ENCODE results near the gene SIL1.

The SIL1 gene

GRCh38 chr5:139158791-139159190 is 39.4 kb downstream of the SIL1 start:
- H3K4me1 ChIP-seq (ENCODE audit: insufficient read depth, low read length): peaks cover 32% of the 10 kb centered on the region
- H2AFZ ChIP-seq (ENCODE audit: low read depth, low read length): no peak overlapping the region
- H3K27me3 ChIP-seq (ENCODE audit: insufficient read depth, low read length): no peaks in the 10 kb centered on the region
- H3K4me3 ChIP-seq (ENCODE audit: low read length): no peak overlapping the region
- H3K9me3 ChIP-seq (ENCODE audit: low read length): peaks cover 6% of the 10 kb centered on the region
- no peaks in the 10 kb centered on the region for H3K36me3 ChIP-seq (ENCODE audit: insufficient read depth, low read length)

- H3K4me3 ChIP-seq (ENCODE audit: low read length): no peak overlapping the region
- peaks cover 32% of the 10 kb centered on the region for H3K4me1 ChIP-seq (ENCODE audit: insufficient read depth, low read length)
- no peaks in the 10 kb centered on the region for H3K36me3 ChIP-seq (ENCODE audit: insufficient read depth, low read length)
- H3K27me3 ChIP-seq (ENCODE audit: insufficient read depth, low read length): no peaks in the 10 kb centered on the region
- no peak overlapping the region for H2AFZ ChIP-seq (ENCODE audit: low read depth, low read length)
- peaks cover 6% of the 10 kb centered on the region for H3K9me3 ChIP-seq (ENCODE audit: low read length)
Observed at GRCh38 chr5:139157556-139157955, 40.6 kb downstream of the SIL1 start.

DNA sequence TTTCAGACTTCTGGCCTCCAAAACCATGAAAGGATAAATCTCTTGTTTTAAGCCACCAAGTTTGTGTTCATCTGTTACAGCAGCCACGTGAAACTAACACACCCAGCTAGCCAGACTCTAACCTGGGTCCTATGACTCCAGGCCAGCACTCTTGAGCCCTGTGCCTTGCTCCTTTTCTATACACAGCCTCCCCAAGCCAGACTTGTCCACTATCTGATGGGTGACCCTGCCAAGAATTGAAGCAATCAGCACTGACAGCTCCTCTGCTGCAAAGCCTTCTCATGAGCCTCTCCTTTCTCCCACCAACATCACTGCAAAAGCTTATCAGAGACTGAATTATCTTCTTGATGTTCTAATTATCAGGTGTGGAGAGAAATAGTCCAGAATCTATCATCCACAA is 41.4 kb downstream of the SIL1 start:
- H3K27me3 ChIP-seq (ENCODE audit: insufficient read depth, low read length): no peaks in the 10 kb centered on the region
- H3K4me1 ChIP-seq (ENCODE audit: insufficient read depth, low read length): peaks cover 29% of the 10 kb centered on the region
- peaks cover 6% of the 10 kb centered on the region for H3K9me3 ChIP-seq (ENCODE audit: low read length)
- H3K4me3 ChIP-seq (ENCODE audit: low read length): no peak overlapping the region
- no peaks in the 10 kb centered on the region for H3K36me3 ChIP-seq (ENCODE audit: insufficient read depth, low read length)
- H2AFZ ChIP-seq (ENCODE audit: low read depth, low read length): no peak overlapping the region

GRCh38 chr5:139155333-139155732 is 42.8 kb downstream of the SIL1 start:
- Histone ChIP-seq H3K4me3 (ENCODE audit: low read length) (no peak overlapping the region), H3K4me1 (ENCODE audit: insufficient read depth, low read length) (peaks cover 29% of the 10 kb centered on the region), H3K27me3 (ENCODE audit: insufficient read depth, low read length) (no peaks in the 10 kb centered on the region)

GRCh38 chr5:139151902-139152301 is 46.3 kb downstream of the SIL1 start:
- Histone ChIP-seq H3K36me3 (ENCODE audit: insufficient read depth, low read length) (no peaks in the 10 kb centered on the region), H2AFZ (ENCODE audit: low read depth, low read length) (no peak overlapping the region), H3K4me3 (ENCODE audit: low read length) (no peak overlapping the region), H3K4me1 (ENCODE audit: insufficient read depth, low read length) (peaks cover 4% of the 10 kb centered on the region), H3K9me3 (ENCODE audit: low read length) (peaks cover 5% of the 10 kb centered on the region), H3K27me3 (ENCODE audit: insufficient read depth, low read length) (no peaks in the 10 kb centered on the region)

More at GRCh38 chr5:139155333-139155732, 42.8 kb downstream of the SIL1 start:
- Histone ChIP-seq H3K9me3 (ENCODE audit: low read length) (peaks cover 6% of the 10 kb centered on the region), H3K36me3 (ENCODE audit: insufficient read depth, low read length) (no peaks in the 10 kb centered on the region), H2AFZ (ENCODE audit: low read depth, low read length) (no peak overlapping the region)

DNA sequence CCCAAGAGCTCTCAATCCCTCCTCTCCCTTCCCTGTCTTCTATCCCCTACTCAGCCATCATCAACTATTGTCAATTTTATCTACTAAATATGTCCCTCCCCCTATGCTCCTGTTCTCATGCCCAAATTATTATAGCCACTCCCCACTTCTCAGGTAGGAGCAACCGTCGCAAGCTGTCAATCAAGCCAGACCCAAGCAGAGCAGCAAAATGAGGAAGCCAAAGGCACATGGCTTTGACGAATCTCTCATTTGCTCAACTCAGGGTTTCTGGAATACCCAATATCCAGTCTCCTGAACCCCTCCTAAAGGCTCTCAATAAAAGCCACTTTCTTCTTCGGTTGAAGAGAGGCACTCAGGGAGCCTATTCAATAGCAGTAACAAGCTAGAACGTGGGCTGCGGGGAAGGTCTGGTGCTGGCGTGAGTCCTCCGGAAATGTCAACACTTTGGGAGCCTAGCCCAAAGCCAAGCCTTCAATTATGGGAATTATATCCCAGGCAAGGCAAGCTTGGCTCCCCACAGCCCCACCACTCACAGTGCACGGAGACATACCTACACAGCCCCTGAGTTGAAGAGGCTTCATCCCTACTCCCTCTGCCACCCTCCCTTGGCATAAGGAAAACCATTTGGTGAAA is 47.7 kb downstream of the SIL1 start:
- Histone ChIP-seq H3K9me3 (ENCODE audit: low read length) (no peaks in the 10 kb centered on the region), H3K4me3 (ENCODE audit: low read length) (no peak overlapping the region), H3K27me3 (ENCODE audit: insufficient read depth, low read length) (no peaks in the 10 kb centered on the region), H3K4me1 (ENCODE audit: insufficient read depth, low read length) (peaks cover 4% of the 10 kb centered on the region), H3K36me3 (ENCODE audit: insufficient read depth, low read length) (no peaks in the 10 kb centered on the region), H2AFZ (ENCODE audit: low read depth, low read length) (no peak overlapping the region)

DNA sequence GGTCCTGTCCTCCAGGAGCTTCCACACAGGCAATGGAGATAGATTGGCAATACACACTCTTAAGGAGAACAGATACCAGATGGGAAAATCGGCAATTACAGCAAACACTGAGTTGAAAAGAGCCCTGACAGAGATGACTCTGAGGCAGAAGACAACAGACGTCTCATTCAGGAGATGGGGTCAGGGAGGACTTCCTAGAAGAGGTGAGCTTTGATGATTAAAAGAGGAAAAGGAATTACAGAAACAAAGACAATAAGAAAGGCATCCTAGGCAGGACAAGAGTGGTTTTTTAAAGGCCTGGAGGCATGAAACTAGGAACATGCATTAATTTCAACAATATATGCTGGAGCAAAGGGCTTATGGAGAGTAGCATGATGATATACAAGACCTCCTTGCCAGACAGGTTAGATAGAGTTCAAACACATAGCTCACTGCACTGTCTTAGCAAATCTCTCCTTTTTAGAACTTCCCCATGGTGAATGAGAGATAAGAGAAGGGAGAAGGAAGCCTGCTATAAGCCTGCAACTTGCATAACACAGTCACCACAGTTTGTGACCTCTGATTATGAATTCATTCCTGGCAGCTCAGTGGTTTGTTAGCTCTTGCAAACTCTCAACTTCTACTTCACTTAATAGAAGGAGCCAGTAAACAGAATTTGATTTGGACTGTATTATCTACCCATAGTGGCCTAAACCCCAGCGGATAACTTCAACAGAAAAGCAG is 48.5 kb downstream of the SIL1 start:
- Histone ChIP-seq H2AFZ (ENCODE audit: low read depth, low read length) (no peak overlapping the region), H3K9me3 (ENCODE audit: low read length) (no peaks in the 10 kb centered on the region), H3K4me1 (ENCODE audit: insufficient read depth, low read length) (peaks cover 4% of the 10 kb centered on the region), H3K4me3 (ENCODE audit: low read length) (no peak overlapping the region), H3K27me3 (ENCODE audit: insufficient read depth, low read length) (no peaks in the 10 kb centered on the region), H3K36me3 (ENCODE audit: insufficient read depth, low read length) (no peaks in the 10 kb centered on the region)

- Histone ChIP-seq H3K9me3 (ENCODE audit: low read length) (no peaks in the 10 kb centered on the region), H3K4me1 (ENCODE audit: insufficient read depth, low read length) (peaks cover 4% of the 10 kb centered on the region), H2AFZ (ENCODE audit: low read depth, low read length) (no peak overlapping the region), H3K36me3 (ENCODE audit: insufficient read depth, low read length) (no peaks in the 10 kb centered on the region), H3K4me3 (ENCODE audit: low read length) (no peak overlapping the region), H3K27me3 (ENCODE audit: insufficient read depth, low read length) (no peaks in the 10 kb centered on the region)
Observed at GRCh38 chr5:139148986-139149385, 49.2 kb downstream of the SIL1 start.

- H3K27me3 ChIP-seq (ENCODE audit: insufficient read depth, low read length): no peaks in the 10 kb centered on the region
- no peak overlapping the region for H3K4me3 ChIP-seq (ENCODE audit: low read length)
- no peaks in the 10 kb centered on the region for H3K36me3 ChIP-seq (ENCODE audit: insufficient read depth, low read length)
- peaks cover 4% of the 10 kb centered on the region for H3K4me1 ChIP-seq (ENCODE audit: insufficient read depth, low read length)
- no peak overlapping the region for H2AFZ ChIP-seq (ENCODE audit: low read depth, low read length)
- H3K9me3 ChIP-seq (ENCODE audit: low read length): no peaks in the 10 kb centered on the region
Observed at GRCh38 chr5:139148306-139148705, 49.9 kb downstream of the SIL1 start.

DNA sequence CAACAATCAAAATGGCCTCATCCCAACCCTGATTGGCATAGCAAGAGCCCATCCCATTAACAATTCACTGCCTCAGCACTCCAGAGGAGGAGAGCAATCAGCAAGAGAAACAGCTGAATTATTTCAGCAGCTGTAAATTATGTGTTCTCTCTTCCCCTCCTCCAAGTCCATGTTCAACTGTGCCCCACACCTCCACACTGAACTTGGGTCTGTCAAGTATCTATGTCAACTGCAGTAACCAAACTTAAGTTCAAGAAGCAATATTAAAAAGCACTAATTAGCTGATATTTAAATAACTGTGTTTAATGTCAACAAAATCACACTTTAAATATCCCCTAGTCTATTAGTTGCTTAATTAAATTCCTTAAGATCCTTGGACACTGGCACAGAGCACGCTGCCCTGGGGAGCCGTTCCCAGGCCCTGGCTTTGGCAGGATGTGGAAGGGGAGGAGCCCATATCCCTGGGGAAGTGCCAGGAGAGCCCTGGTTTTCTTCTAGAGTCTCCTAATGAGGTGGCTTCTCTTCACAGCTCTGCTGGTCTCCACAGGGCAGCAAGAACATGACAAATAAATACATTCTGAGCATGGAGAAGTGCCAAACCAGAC is 50.6 kb downstream of the SIL1 start:
- no peaks in the 10 kb centered on the region for H3K9me3 ChIP-seq (ENCODE audit: low read length)
- no peak overlapping the region for H2AFZ ChIP-seq (ENCODE audit: low read depth, low read length)
- H3K4me3 ChIP-seq (ENCODE audit: low read length): no peak overlapping the region
- H3K4me1 ChIP-seq (ENCODE audit: insufficient read depth, low read length): peaks cover 4% of the 10 kb centered on the region
- no peaks in the 10 kb centered on the region for H3K36me3 ChIP-seq (ENCODE audit: insufficient read depth, low read length)
- H3K27me3 ChIP-seq (ENCODE audit: insufficient read depth, low read length): no peaks in the 10 kb centered on the region

DNA sequence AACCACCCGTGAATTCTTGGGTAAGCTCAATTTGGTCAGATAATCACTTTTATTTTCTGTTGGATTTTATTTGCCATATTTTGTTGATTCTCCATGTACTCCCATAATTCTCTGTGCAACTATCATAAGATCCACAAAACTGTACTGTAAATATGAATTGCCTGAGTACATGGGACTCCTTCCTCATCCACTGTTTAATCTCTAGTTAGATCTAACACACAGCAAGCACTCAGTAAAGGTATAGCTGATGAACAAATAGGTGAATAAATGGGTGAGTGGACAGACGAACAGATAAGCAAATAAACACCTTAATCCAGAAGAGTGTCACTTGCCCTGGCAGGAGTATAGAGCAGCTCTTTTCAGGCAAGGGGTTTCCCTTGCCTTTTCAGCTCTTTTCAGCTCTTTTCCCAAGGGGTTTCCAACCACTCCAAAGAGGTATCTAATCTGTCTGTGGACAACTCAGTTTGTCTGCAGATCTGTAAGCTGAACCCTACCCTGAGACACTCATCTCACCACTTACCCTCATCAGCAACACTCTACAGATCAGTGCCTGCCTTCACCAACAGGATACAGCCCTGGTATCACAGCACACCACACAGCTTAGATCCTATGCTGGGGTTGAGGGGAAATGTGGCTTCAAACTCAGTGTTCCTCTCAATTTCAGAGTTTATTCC is 51.2 kb downstream of the SIL1 start:
- Histone ChIP-seq H3K4me3 (ENCODE audit: low read length) (no peak overlapping the region), H3K27me3 (ENCODE audit: insufficient read depth, low read length) (no peaks in the 10 kb centered on the region), H3K9me3 (ENCODE audit: low read length) (no peaks in the 10 kb centered on the region), H3K4me1 (ENCODE audit: insufficient read depth, low read length) (peaks cover 4% of the 10 kb centered on the region), H3K36me3 (ENCODE audit: insufficient read depth, low read length) (no peaks in the 10 kb centered on the region), H2AFZ (ENCODE audit: low read depth, low read length) (no peak overlapping the region)

DNA sequence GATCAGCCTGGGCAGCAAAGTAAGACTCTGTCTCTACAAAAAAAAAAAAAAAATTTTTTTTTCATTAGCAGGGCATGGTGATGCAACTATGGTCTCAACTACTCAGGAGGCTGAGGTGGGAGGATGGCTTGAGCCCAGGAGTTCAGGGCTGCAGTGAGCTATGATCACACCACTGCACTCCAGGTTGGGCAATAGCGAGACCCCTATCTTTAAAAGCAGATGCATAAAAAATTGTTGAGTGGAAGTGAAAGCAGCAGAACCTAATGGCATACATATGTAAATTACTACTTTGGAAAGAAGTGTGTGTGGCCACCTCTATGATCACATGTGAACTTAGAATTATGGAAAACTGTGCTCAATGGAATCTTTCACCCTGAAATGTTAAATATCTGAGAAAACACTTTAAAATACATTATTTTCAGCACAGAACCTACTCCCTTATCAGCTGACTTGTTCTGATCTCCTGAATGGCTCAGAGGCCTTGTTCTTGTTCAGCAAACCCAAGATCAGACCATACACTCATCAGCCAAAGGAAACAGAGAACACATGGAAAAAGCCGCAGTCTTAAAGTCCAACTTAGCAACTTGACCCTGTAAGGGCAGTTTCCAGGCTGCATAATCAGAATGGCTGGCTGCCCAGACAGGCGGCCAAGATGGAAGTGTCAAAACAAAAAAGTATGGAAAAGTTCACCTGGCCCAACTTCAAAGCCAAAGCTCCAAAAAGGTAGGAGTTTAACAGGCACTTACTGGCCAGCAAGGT is 56.5 kb downstream of the SIL1 start:
- Histone ChIP-seq H3K9me3 (ENCODE audit: low read length) (no peaks in the 10 kb centered on the region), H3K4me1 (ENCODE audit: insufficient read depth, low read length) (peaks cover 16% of the 10 kb centered on the region)

More for the DNA sequence above, 56.5 kb downstream of the SIL1 start:
- Histone ChIP-seq H2AFZ (ENCODE audit: low read depth, low read length) (no peak overlapping the region), H3K27me3 (ENCODE audit: insufficient read depth, low read length) (no peaks in the 10 kb centered on the region), H3K4me3 (ENCODE audit: low read length) (no peak overlapping the region), H3K36me3 (ENCODE audit: insufficient read depth, low read length) (no peaks in the 10 kb centered on the region)
